ENCODE measurements around the gene AS3MT. TPM values are rescaled to one million over a fixed set of nuclear protein-coding genes. Genes with fewer than 3 reads are reported as not detected.

AS3MT gene
- total and polyA plus RNA-seq, 2 of the 8 experiments (the other 6 are each of a cell fraction or from before 2014, with no cell fraction given): 5.8 to 10.3 TPM

DNA sequence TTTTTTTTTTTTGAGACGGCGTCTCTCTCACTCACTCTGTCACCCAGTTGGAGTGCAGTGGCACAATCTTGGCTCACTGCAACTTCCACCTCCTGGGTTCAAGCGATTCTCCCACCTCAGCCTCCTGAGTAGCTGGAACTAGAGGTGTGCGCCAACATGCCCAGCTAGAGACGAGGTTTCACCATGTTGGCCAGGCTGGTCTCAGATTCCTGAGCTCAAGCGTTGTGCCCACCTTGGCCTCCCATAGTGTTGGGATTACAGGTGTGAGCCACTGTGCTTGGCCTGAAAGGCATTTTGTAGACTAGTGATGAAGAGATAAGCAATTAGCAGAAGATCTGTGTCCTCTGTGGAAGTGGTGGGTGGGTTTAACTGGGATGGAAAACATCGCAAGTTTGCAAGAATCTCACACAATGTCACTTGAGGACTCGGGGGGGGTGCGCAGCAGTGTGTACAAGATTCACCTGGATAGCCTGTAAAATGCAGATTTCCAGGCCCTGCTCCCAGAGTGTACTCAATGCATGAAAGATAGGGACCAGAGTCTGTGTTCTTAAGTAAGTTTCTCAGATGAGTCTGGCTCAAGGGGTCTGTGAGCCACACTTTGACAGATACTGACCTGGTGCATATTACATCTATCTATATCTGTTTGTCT is 43.0 kb upstream of the AS3MT start:
- POLR2A ChIA-PET (ENCODE audit: partially characterized antibody): interaction anchor here (1.0 kb wide), 1 partner anchor 11 kb away, joined by 3 read pairs; the partner anchor contains the start of gene CYP17A1
- H3K23me2 ChIP-seq (ENCODE audit: low read depth, low read length): no peaks in the 10 kb centered on the region
- TF ChIP-seq RAD21 (IDR thresholded peaks at IDR 0.05 in 1 of 2, conservative IDR thresholded peaks at IDR 0.05 in 1 of 2; ENCODE audit: low read depth in 2 of 2, low read length in 2 of 2) (no peak), TEAD4 (IDR thresholded peaks at IDR 0.05; ENCODE audit: low read depth, low read length) (no peak), POU5F1 (IDR thresholded peaks at IDR 0.05; ENCODE audit: low read depth, low read length) (no peak), SIX5 (IDR thresholded peaks at IDR 0.05; ENCODE audit: low read depth, low read length) (no peak), NRF1 (IDR thresholded peaks at IDR 0.05; ENCODE audit: low read depth, low read length) (no peak), BACH1 (IDR thresholded peaks at IDR 0.05; ENCODE audit: low read length) (no peak), CREB1 (IDR thresholded peaks at IDR 0.05) (no peak), CTBP2 (IDR thresholded peaks at IDR 0.05; ENCODE audit: borderline replicate concordance, insufficient read depth, insufficient read length, low read length) (no peak), BRCA1 (IDR thresholded peaks at IDR 0.05; ENCODE audit: low read depth, low read length) (no peak), SRF (IDR thresholded peaks at IDR 0.05; ENCODE audit: low read depth, low read length) (no peak)

More for the DNA sequence above, 43.0 kb upstream of the AS3MT start:
- H4K5ac ChIP-seq (ENCODE audit: insufficient read length, low read depth, low read length): no peak overlapping the region
- H3K56ac ChIP-seq (replicated peaks; ENCODE audit: insufficient read length, low read depth, low read length): no peak overlapping the region
- no peak overlapping the region for H2BK20ac ChIP-seq (ENCODE audit: low read length)
- H3K14ac ChIP-seq (ENCODE audit: insufficient read length): no peak overlapping the region
- H2BK15ac ChIP-seq (ENCODE audit: low read length): no peak overlapping the region
- H3K4me2 ChIP-seq (ENCODE audit: insufficient read depth in 1 of 2, low read depth in 2 of 2, low read length in 2 of 2): no peak overlapping the region
- H3K79me2 ChIP-seq (ENCODE audit: control insufficient read depth in 1 of 2, insufficient read depth in 2 of 2, low read length in 2 of 2): no peaks in the 10 kb centered on the region
- no peak overlapping the region for H4K91ac ChIP-seq (replicated peaks; ENCODE audit: insufficient read length, low read length)
- H2AK5ac ChIP-seq (ENCODE audit: low read depth, low read length): no peak overlapping the region
- no peak overlapping the region for H4K8ac ChIP-seq (ENCODE audit: extremely low read depth, insufficient read depth, low read length)
- FAIRE-seq: no peak
- no peaks in the 10 kb centered on the region; a peak in 2 of 7 replicates for H3K4me1 ChIP-seq (replicated peaks in 1 of 4; ENCODE audit: control insufficient read depth in 3 of 4, insufficient read depth in 4 of 4, low read length in 3 of 4)
- WGBS, 2 experiments (ENCODE audit: extremely low coverage in 1 of 2, insufficient coverage in 1 of 2, insufficient read length in 1 of 2, insufficient replicate concordance in 2 of 2, low coverage in 1 of 2, low lambda C conversion rate in 2 of 2, missing lambda C conversion rate in 1 of 2): 96% methylated on average over 7 of the region's 9 CpGs; no CpG with 5 or more reads in 1 of the 2 experiments
- no peak overlapping the region for H3K18ac ChIP-seq (ENCODE audit: extremely low read depth, low read length)
- H3K9ac ChIP-seq (replicated peaks in 1 of 4; ENCODE audit: extremely low read depth in 1 of 4, low read depth in 3 of 4, low read length in 3 of 4): no peak overlapping the region
- H3K27ac ChIP-seq (ENCODE audit: low read depth, low read length): no peak overlapping the region
- H3K79me1 ChIP-seq (ENCODE audit: low read depth, low read length): no peaks in the 10 kb centered on the region
- no peak overlapping the region for H2BK12ac ChIP-seq (ENCODE audit: low read depth, low read length)
- no peak overlapping the region for H3K4me3 ChIP-seq (ENCODE audit: extremely low read depth in 1 of 4, insufficient read depth in 2 of 4, low read depth in 3 of 4, low read length in 4 of 4)
- H3K36me3 ChIP-seq (ENCODE audit: control insufficient read depth in 2 of 4, insufficient read depth in 4 of 4, low read length in 3 of 4): no peaks in the 10 kb centered on the region
- H3K27me3 ChIP-seq (replicated peaks in 1 of 4; ENCODE audit: control insufficient read depth in 3 of 4, extremely low read depth in 1 of 4, insufficient read depth in 3 of 4, low read length in 3 of 4): no peaks in the 10 kb centered on the region
- no peak overlapping the region for H2BK5ac ChIP-seq (ENCODE audit: low read depth, low read length)
- CTCF ChIA-PET (ENCODE audit: partially characterized antibody): interaction anchor here (0.7 to 2.9 kb wide), 6 partner anchors 7 to 91 kb away, joined by 3 to 12 read pairs (median 5); no protein-coding TSS in a partner anchor
- H3K23ac ChIP-seq (ENCODE audit: insufficient read length): no peak overlapping the region
- no peak overlapping the region for H2AFZ ChIP-seq (ENCODE audit: low read length)
- H3K4ac ChIP-seq (replicated peaks; ENCODE audit: insufficient read length, low read depth, low read length): no peak overlapping the region
- no peak for DNase-seq (ENCODE audit: low read depth in 1 of 2, low spot score in 2 of 2)
- peaks cover 4 to 11% of the 10 kb centered on the region in 2 experiments; a peak in 2 of 4 replicates for H3K9me3 ChIP-seq (ENCODE audit: insufficient read depth in 2 of 2, low read depth in 1 of 2, low read length in 1 of 2)
- no peak overlapping the region for H2BK120ac ChIP-seq (replicated peaks; ENCODE audit: low read depth, low read length)
- H4K20me1 ChIP-seq (replicated peaks in 1 of 2; ENCODE audit: control insufficient read depth in 1 of 2, insufficient read depth in 2 of 2, low read length in 2 of 2): no peaks in the 10 kb centered on the region

All from H1 (cell line).